ENCODE results near the gene BRICD5.
A peak's percentile ranks its signal among the peaks of the same experiment; 100 is the strongest.

BRICD5 gene

GRCh38 chr16:2237102-2237482 is 26.4 kb upstream of the BRICD5 start:
- no peak for DNase-seq

- no peak for DNase-seq
Observed at GRCh38 chr16:2236337-2237101, 25.9 kb upstream of the BRICD5 start, which contains the start of gene DNASE1L2. Gene DNASE1L2 (plus strand): TSS chr16:2236444. CDS start chr16:2236817, 373 bp downstream.

- no peak for DNase-seq
Observed at GRCh38 chr16:2235695-2236336, 25.2 kb upstream of the BRICD5 start.

- DNase-seq = no peak
Observed at GRCh38 chr16:2235234-2235651, 24.6 kb upstream of the BRICD5 start.

- no peak for DNase-seq
Observed at GRCh38 chr16:2234813-2235170, 24.1 kb upstream of the BRICD5 start.

- DNase-seq = no peak
Observed at GRCh38 chr16:2233872-2234812, 23.5 kb upstream of the BRICD5 start.

GRCh38 chr16:2233046-2233775 is 22.5 kb upstream of the BRICD5 start:
- no peak for DNase-seq

GRCh38 chr16:2232094-2232990 is 21.7 kb upstream of the BRICD5 start:
- DNase-seq = no peak

GRCh38 chr16:2231016-2231931 is 20.6 kb upstream of the BRICD5 start:
- no peak for DNase-seq

- no peak for DNase-seq
Observed at GRCh38 chr16:2230376-2230775, 19.7 kb upstream of the BRICD5 start.

- no peak for DNase-seq
Observed at GRCh38 chr16:2229632-2230250, 19.1 kb upstream of the BRICD5 start.

- no peak for DNase-seq
Observed at GRCh38 chr16:2229091-2229490, 18.4 kb upstream of the BRICD5 start.

- no peak for DNase-seq
Observed at GRCh38 chr16:2228161-2228824, 17.6 kb upstream of the BRICD5 start.

GRCh38 chr16:2226918-2227317 is 16.3 kb upstream of the BRICD5 start:
- DNase-seq = no peak

GRCh38 chr16:2226245-2226793 is 15.7 kb upstream of the BRICD5 start:
- DNase-seq = no peak

- peak; percentile 60 for DNase-seq
Observed at GRCh38 chr16:2223942-2224486, 13.4 kb upstream of the BRICD5 start.

- peak; percentile 99 for DNase-seq
Observed at GRCh38 chr16:2223221-2223941, 12.7 kb upstream of the BRICD5 start, which contains the start of gene E4F1. Gene E4F1 (plus strand): TSS chr16:2223591. CDS start chr16:2223614, 23 bp downstream.

- DNase-seq = no peak
Observed at GRCh38 chr16:2216330-2216729, 5.7 kb upstream of the BRICD5 start.
